Body of pancreas (tissue), 4 donors: ENCODE measurements around the gene RECK.

ENCODE experiments used
- CTCF ChIP-seq, 7 experiments: fragments of 450-650 bp in 4 of 7; fragments of 200-600 bp in 3 of 7; sonication (generic) in 3 of 7; IDR thresholded peaks; one replicate each; pipeline ENCODE4 v1.5.1; 2016 to 2019; ENCODE audit warnings: antibody characterized with exemption in 7 of 7
- POLR2A ChIP-seq, 3 donors: fragments of 450-650 bp; IDR thresholded peaks; one replicate each; pipeline ENCODE4 v1.6.1; 2016; ENCODE audit warnings: antibody characterized with exemption in 3 of 3, mild to moderate bottlenecking in 2 of 3

DNA sequence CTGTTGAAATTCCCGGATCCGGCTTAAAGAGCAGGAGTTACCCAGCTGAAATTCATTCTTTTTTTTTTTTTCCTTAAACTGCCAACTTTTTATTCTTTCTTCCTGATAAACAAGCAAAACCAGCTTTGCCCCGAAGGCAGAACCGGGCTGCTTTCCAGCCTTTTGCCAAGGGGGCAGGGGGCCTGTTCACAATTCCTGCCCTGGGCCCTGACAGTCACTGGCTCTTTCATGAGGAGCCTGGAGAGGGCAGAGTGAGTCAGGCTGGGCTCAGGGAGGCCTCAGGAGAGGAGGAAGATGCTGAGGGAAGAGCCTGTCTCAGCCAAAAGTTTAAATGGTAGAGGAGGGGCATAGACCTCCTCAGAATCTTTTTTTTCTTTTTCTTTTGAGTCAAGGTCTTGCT is 104.6 kb downstream of the RECK start:
- TF ChIP-seq CTCF (IDR thresholded peaks at IDR 0.05) (peak in 1 of 7 experiments; percentile 17), POLR2A (IDR thresholded peaks at IDR 0.05) (no peak)
